Osteoblast (primary cell): Measurements from ENCODE around the gene POU4F3. TPM values are rescaled to one million over a fixed set of nuclear protein-coding genes. Genes with fewer than 3 reads are reported as not detected.

Experiments used
- DNase-seq: peaks from one replicate; pipeline ENCODE4 v3.0.0; 2011; ENCODE audit warnings: low spot score, mixed read lengths; ENCODE audit not compliant: insufficient read length; ENCODE audit errors: missing footprints
- H2AFZ ChIP-seq: 2 replicates; pipeline ENCODE4 v1.6.0; 2011; ENCODE audit warnings: mild to moderate bottlenecking, low read length
- H3K27ac ChIP-seq: 2 replicates; pipeline ENCODE4 v1.5.1; 2011; ENCODE audit warnings: mild to moderate bottlenecking, low read depth, low read length, moderate library complexity
- H3K27me3 ChIP-seq: 2 replicates; pipeline ENCODE4 v1.6.0; 2012; ENCODE audit warnings: mild to moderate bottlenecking, control low read depth, inconsistent platforms, low read length, moderate library complexity; ENCODE audit not compliant: insufficient read depth
- H3K36me3 ChIP-seq: 2 replicates; pipeline ENCODE4 v1.5.1; 2011; ENCODE audit warnings: mild to moderate bottlenecking, low read length, control low read depth, moderate library complexity; ENCODE audit not compliant: insufficient read depth
- H3K4me1 ChIP-seq: 2 replicates; pipeline ENCODE4 v1.5.1; 2011; ENCODE audit warnings: mild to moderate bottlenecking, low read length, control low read depth, moderate library complexity; ENCODE audit not compliant: insufficient read depth
- H3K4me2 ChIP-seq: 2 replicates; pipeline ENCODE4 v1.6.0; 2011; ENCODE audit warnings: mild to moderate bottlenecking, low read length; ENCODE audit not compliant: insufficient read depth
- H3K4me3 ChIP-seq: fragments of 200-600 bp; sonication (generic); 3 replicates; pipeline ENCODE4 v1.5.1; 2012; ENCODE audit warnings: mild to moderate bottlenecking, low read length, inconsistent platforms; ENCODE audit not compliant: insufficient read depth
- H3K79me2 ChIP-seq: 2 replicates; pipeline ENCODE4 v1.6.0; 2012; ENCODE audit warnings: mild to moderate bottlenecking, low read length, control low read depth, inconsistent platforms; ENCODE audit not compliant: insufficient read depth
- H3K9me3 ChIP-seq: 2 replicates; pipeline ENCODE4 v1.5.1; 2011; ENCODE audit warnings: low read depth, low read length, control low read depth
- H4K20me1 ChIP-seq: 2 replicates; pipeline ENCODE4 v1.6.0; 2012; ENCODE audit warnings: mild to moderate bottlenecking, low read length, control low read depth; ENCODE audit not compliant: insufficient read depth
- CTCF ChIP-seq: IDR thresholded peaks from 2 replicates; pipeline ENCODE4 v1.5.1; 2011; ENCODE audit warnings: mild to moderate bottlenecking, low read depth, low read length, moderate library complexity; ENCODE audit errors: extremely low read depth
- total RNA-seq: library from RNA; depleted of rRNA; stranded (reverse); fragments of >200 nt; gene quantifications from 2 replicates; pipeline ENCODE4 v1.2.3, GENCODE V29; 2012

The POU4F3 gene
- total RNA-seq, 1 donor, result under 0.01 TPM

GRCh38 chr5:146329697-146330096 lies 8.9 kb upstream of the POU4F3 start:
- Histone ChIP-seq H4K20me1 (no peaks in the 10 kb centered on the region), H3K4me1 (no peaks in the 10 kb centered on the region), H3K27ac (no peak overlapping the region), H3K4me3 (no peak overlapping the region), H3K36me3 (no peaks in the 10 kb centered on the region), H3K4me2 (no peak overlapping the region), H2AFZ (no peak overlapping the region), H3K79me2 (no peaks in the 10 kb centered on the region), H3K9me3 (no peaks in the 10 kb centered on the region), H3K27me3 (peaks cover 28% of the 10 kb centered on the region)
- DNase-seq, result no peak
- no peak for TF ChIP-seq CTCF

GRCh38 chr5:146331423-146331822 lies 7.2 kb upstream of the POU4F3 start:
- Histone ChIP-seq H3K4me3 (no peak overlapping the region), H3K79me2 (no peaks in the 10 kb centered on the region), H3K9me3 (no peaks in the 10 kb centered on the region), H2AFZ (no peak overlapping the region), H3K4me1 (no peaks in the 10 kb centered on the region), H3K36me3 (no peaks in the 10 kb centered on the region), H4K20me1 (no peaks in the 10 kb centered on the region), H3K27ac (no peak overlapping the region), H3K4me2 (no peak overlapping the region), H3K27me3 (peaks cover 41% of the 10 kb centered on the region)
- no peak for DNase-seq
- TF ChIP-seq CTCF, result no peak

GRCh38 chr5:146334074-146334533 lies 4.5 kb upstream of the POU4F3 start:
- no peak for DNase-seq
- no peaks in the 10 kb centered on the region for H4K20me1 ChIP-seq
- H3K9me3 ChIP-seq, result no peaks in the 10 kb centered on the region
- H3K4me2 ChIP-seq, result no peak overlapping the region
- no peak for TF ChIP-seq CTCF
- no peak overlapping the region for H2AFZ ChIP-seq
- H3K27ac ChIP-seq, result no peak overlapping the region
- H3K79me2 ChIP-seq, result no peaks in the 10 kb centered on the region
- H3K4me1 ChIP-seq, result no peaks in the 10 kb centered on the region
- H3K27me3 ChIP-seq, result peaks cover 68% of the 10 kb centered on the region
- no peak overlapping the region for H3K4me3 ChIP-seq
- no peaks in the 10 kb centered on the region for H3K36me3 ChIP-seq

DNA sequence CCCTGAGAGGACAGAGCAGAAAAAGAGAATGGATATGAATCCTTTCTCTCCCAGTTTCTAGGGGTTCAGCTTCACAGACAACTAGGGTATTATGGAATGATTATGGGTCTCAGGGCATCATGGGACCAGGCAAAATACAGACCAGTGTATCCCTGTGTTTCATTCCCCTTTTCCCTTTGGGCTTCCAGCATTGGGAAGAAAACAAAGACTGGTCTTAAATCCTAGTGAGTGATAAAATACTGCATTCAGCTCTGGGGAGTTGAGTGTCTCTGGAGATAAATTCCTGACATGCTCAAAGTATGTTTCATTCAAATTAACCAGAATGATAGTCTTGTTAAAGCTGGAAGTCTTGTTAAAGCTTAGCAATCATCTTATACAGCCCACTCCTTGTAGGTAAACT lies 2.4 kb upstream of the POU4F3 start:
- Histone ChIP-seq H3K79me2 (no peaks in the 10 kb centered on the region), H3K4me3 (no peak overlapping the region), H3K36me3 (no peaks in the 10 kb centered on the region), H3K27ac (no peak overlapping the region), H4K20me1 (no peaks in the 10 kb centered on the region), H2AFZ (no peak overlapping the region), H3K4me2 (no peak overlapping the region), H3K9me3 (no peaks in the 10 kb centered on the region), H3K27me3 (peaks cover 86% of the 10 kb centered on the region), H3K4me1 (peaks cover 4% of the 10 kb centered on the region)
- DNase-seq, result peak; percentile 77
- no peak for TF ChIP-seq CTCF
